Loucy (cell line): Measurements from ENCODE around the gene OR10K2.

Experiments
- EZH2phosphoT487 ChIP-seq: fragments of 200-600 bp; IDR thresholded peaks from 2 replicates; pipeline ENCODE4 v1.6.1; 2018; ENCODE audit warnings: antibody characterized with exemption, mild to moderate bottlenecking, moderate library complexity, borderline replicate concordance
- TF ChIP-seq, protein P1 (sequence below): fragments of 200-600 bp; sonication (generic); conservative IDR thresholded peaks from 2 replicates; pipeline ENCODE4 v1.5.1; 2014; ENCODE audit warnings: mild to moderate bottlenecking, antibody characterized with exemption, low read length

DNA sequence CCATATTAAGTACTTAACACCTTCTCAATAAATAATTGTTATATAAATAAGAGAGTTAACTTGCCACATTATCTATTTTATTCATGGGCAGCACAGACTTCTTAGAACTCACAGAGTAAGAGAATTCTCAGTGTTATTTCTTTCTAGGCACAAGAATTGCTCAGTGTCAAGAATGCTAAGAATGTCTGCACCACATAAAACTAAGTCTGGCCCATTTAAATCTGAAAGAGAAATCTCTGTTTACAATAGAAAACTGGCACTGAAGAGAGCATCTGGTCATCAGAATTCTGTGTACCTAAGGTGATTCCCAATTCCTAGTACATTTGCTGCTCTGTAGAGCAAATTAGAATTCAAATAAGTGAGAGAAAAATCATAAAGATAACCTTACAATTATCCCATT is 3.8 kb downstream of the OR10K2 start:
- TF ChIP-seq, protein P1, sequence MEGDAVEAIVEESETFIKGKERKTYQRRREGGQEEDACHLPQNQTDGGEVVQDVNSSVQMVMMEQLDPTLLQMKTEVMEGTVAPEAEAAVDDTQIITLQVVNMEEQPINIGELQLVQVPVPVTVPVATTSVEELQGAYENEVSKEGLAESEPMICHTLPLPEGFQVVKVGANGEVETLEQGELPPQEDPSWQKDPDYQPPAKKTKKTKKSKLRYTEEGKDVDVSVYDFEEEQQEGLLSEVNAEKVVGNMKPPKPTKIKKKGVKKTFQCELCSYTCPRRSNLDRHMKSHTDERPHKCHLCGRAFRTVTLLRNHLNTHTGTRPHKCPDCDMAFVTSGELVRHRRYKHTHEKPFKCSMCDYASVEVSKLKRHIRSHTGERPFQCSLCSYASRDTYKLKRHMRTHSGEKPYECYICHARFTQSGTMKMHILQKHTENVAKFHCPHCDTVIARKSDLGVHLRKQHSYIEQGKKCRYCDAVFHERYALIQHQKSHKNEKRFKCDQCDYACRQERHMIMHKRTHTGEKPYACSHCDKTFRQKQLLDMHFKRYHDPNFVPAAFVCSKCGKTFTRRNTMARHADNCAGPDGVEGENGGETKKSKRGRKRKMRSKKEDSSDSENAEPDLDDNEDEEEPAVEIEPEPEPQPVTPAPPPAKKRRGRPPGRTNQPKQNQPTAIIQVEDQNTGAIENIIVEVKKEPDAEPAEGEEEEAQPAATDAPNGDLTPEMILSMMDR, result no peak
- no peak for TF ChIP-seq EZH2phosphoT487
